ENCODE measurements around the gene KCNK13.

KCNK13 gene

GRCh38 chr14:90137807-90138206 lies 76.0 kb downstream of the KCNK13 start:
- DNase-seq = no peak

GRCh38 chr14:90139199-90139598 lies 77.4 kb downstream of the KCNK13 start:
- no peak for DNase-seq

- DNase-seq = no peak
Measured at GRCh38 chr14:90140298-90140955, 78.6 kb downstream of the KCNK13 start.

- no peak for DNase-seq
Measured at GRCh38 chr14:90140956-90141316, 79.1 kb downstream of the KCNK13 start.

GRCh38 chr14:90153429-90153828 lies 91.6 kb downstream of the KCNK13 start:
- no peak for DNase-seq

GRCh38 chr14:90154110-90154509 lies 92.3 kb downstream of the KCNK13 start:
- no peak for DNase-seq

GRCh38 chr14:90159146-90159545 lies 97.4 kb downstream of the KCNK13 start:
- DNase-seq = no peak

GRCh38 chr14:90159688-90160087 lies 97.9 kb downstream of the KCNK13 start:
- no peak for DNase-seq

GRCh38 chr14:90161129-90161528 lies 99.3 kb downstream of the KCNK13 start:
- DNase-seq = no peak

- DNase-seq = no peak
Measured at GRCh38 chr14:90168425-90169105, 106.8 kb downstream of the KCNK13 start.

- no peak for DNase-seq
Measured at GRCh38 chr14:90175631-90176030, 113.8 kb downstream of the KCNK13 start.

GRCh38 chr14:90177539-90178189 lies 115.9 kb downstream of the KCNK13 start:
- DNase-seq = no peak

GRCh38 chr14:90179357-90179756 lies 117.6 kb downstream of the KCNK13 start:
- DNase-seq = no peak

- DNase-seq = no peak
Measured at GRCh38 chr14:90179809-90180779, 118.3 kb downstream of the KCNK13 start.

- no peak for DNase-seq
Measured at GRCh38 chr14:90184094-90184493, 122.3 kb downstream of the KCNK13 start.

- no peak for DNase-seq
Measured at GRCh38 chr14:90184571-90185266, 122.9 kb downstream of the KCNK13 start.

- no peak for DNase-seq
Measured at GRCh38 chr14:90188588-90188987, 126.8 kb downstream of the KCNK13 start.

GRCh38 chr14:90191154-90191553 lies 129.4 kb downstream of the KCNK13 start:
- no peak for DNase-seq

- no peak for DNase-seq
Measured at GRCh38 chr14:90191585-90191984, 129.8 kb downstream of the KCNK13 start.

GRCh38 chr14:90193925-90194324 lies 132.1 kb downstream of the KCNK13 start:
- DNase-seq = peak; percentile 3

- DNase-seq = no peak
Measured at GRCh38 chr14:90194706-90195105, 132.9 kb downstream of the KCNK13 start.

GRCh38 chr14:90198541-90199060 lies 136.8 kb downstream of the KCNK13 start:
- no peak for DNase-seq

Measured in stimulated activated CD4-positive, alpha-beta T cell treated with anti-CD3 and anti-CD28 coated beads, Interleukin-4, amount 100 ng/mL, for 1 hour (primary cell).